GM19438 (cell line): ENCODE measurements around the gene AOPEP.
"Not testable (repeated sequence)": the region's sequence is repeated elsewhere in the genome, so short reads cannot be mapped to it uniquely, and the experiment has no call there.

Experiments
- ATAC-seq: cut with Tn5 transposase; IDR thresholded peaks from one replicate; pipeline ENCODE4 v1.9.1; 2021; ENCODE audit warnings: low read depth; ENCODE audit not compliant: unreplicated experiment

The AOPEP gene

GRCh38 chr9:95004411-95005277, 278.1 kb downstream of the AOPEP start:
- no peak for ATAC-seq

- ATAC-seq = no peak
Measured at GRCh38 chr9:95005278-95006143, 279.0 kb downstream of the AOPEP start.

- ATAC-seq = no peak
Measured at GRCh38 chr9:95007226-95007869, 280.8 kb downstream of the AOPEP start.

- ATAC-seq = no peak
Measured at GRCh38 chr9:95008151-95008771, 281.8 kb downstream of the AOPEP start.

GRCh38 chr9:95009459-95009858, 283.0 kb downstream of the AOPEP start:
- no peak for ATAC-seq

- ATAC-seq = no peak
Measured at GRCh38 chr9:95010431-95010838, 283.9 kb downstream of the AOPEP start.

GRCh38 chr9:95012035-95012708, 285.7 kb downstream of the AOPEP start:
- no peak for ATAC-seq

GRCh38 chr9:95012902-95013301, 286.4 kb downstream of the AOPEP start:
- ATAC-seq = no peak

GRCh38 chr9:95014917-95015316, 288.4 kb downstream of the AOPEP start:
- no peak for ATAC-seq

- no peak for ATAC-seq
Measured at GRCh38 chr9:95015569-95015968, 289.1 kb downstream of the AOPEP start.

- no peak for ATAC-seq
Measured at GRCh38 chr9:95017062-95017461, 290.6 kb downstream of the AOPEP start.

- no peak for ATAC-seq
Measured at GRCh38 chr9:95017661-95018060, 291.2 kb downstream of the AOPEP start.

- ATAC-seq = no peak
Measured at GRCh38 chr9:95018099-95018936, 291.8 kb downstream of the AOPEP start.

GRCh38 chr9:95020644-95021043, 294.1 kb downstream of the AOPEP start:
- ATAC-seq = not testable (repeated sequence)

GRCh38 chr9:95021166-95021886, 294.8 kb downstream of the AOPEP start:
- ATAC-seq = no peak

- ATAC-seq = no peak
Measured at GRCh38 chr9:95022657-95023056, 296.2 kb downstream of the AOPEP start.

GRCh38 chr9:95023217-95024003, 296.9 kb downstream of the AOPEP start:
- ATAC-seq = no peak
